H1 (cell line): ENCODE measurements around the gene DNAH8. TPM values are rescaled to one million over a fixed set of nuclear protein-coding genes. Genes with fewer than 3 reads are reported as not detected.

Experiments
- CTCF ChIA-PET: fragments of 300-600 bp; sonication (Branson Sonifier 250); formaldehyde crosslinking; loops from one replicate; lab custom pipeline; 2021; ENCODE audit not compliant: partially characterized antibody; lab: Charles Lee
- POLR2A ChIA-PET: fragments of 300-600 bp; sonication (Branson Sonifier 250); formaldehyde crosslinking; loops from one replicate; lab custom pipeline; 2021; ENCODE audit warnings: inconsistent platforms; ENCODE audit not compliant: partially characterized antibody; lab: Charles Lee
- DNase-seq, 2 experiments: peaks; one replicate each; pipeline versions ENCODE4 v3.0.0 to v3.0.0-alpha.2; 2010 to 2022; ENCODE audit warnings: low spot score in 2 of 2, low read depth in 1 of 2, mixed read lengths in 1 of 2
- FAIRE-seq: peaks from 2 replicates; lab custom pipeline; 2011; peaks lifted over from hg19 to GRCh38; lab: Jason Lieb, UNC
- H2AFZ ChIP-seq: 2 replicates; pipeline ENCODE4 v1.8.1; 2012; ENCODE audit warnings: low read length, inconsistent platforms
- H2AK5ac ChIP-seq: 2 replicates; pipeline ENCODE4 v1.6.1; 2013; ENCODE audit warnings: low read depth, low read length
- H2BK120ac ChIP-seq: replicated peaks from 2 replicates; pipeline ENCODE3; 2013; ENCODE audit warnings: low read depth, low read length, inconsistent platforms
- H2BK12ac ChIP-seq: 2 replicates; pipeline ENCODE4 v1.6.1; 2013; ENCODE audit warnings: low read depth, low read length
- H2BK15ac ChIP-seq: 2 replicates; pipeline ENCODE4 v1.6.1; 2013; ENCODE audit warnings: low read length
- H2BK20ac ChIP-seq: 2 replicates; pipeline ENCODE4 v1.6.1; 2013; ENCODE audit warnings: low read length
- H2BK5ac ChIP-seq: 2 replicates; pipeline ENCODE4 v1.6.1; 2013; ENCODE audit warnings: low read depth, low read length
- H3K14ac ChIP-seq: 2 replicates; pipeline ENCODE4 v1.6.1; 2013; ENCODE audit warnings: inconsistent platforms; ENCODE audit not compliant: insufficient read length
- H3K18ac ChIP-seq: 2 replicates; pipeline ENCODE4 v1.6.1; 2013; ENCODE audit warnings: low read length; ENCODE audit errors: extremely low read depth
- H3K23ac ChIP-seq: 2 replicates; pipeline ENCODE4 v1.6.1; 2013; ENCODE audit warnings: inconsistent platforms; ENCODE audit not compliant: insufficient read length
- H3K23me2 ChIP-seq: 2 replicates; pipeline ENCODE4 v1.6.1; 2013; ENCODE audit warnings: low read depth, low read length
- H3K27ac ChIP-seq: 2 replicates; pipeline ENCODE4 v1.6.1; 2011; ENCODE audit warnings: low read depth, low read length, inconsistent platforms
- H3K27me3 ChIP-seq, 4 experiments: replicated peaks in 1 of 4; 1 replicate in 1 of 4; 2 replicates in 3 of 4; pipeline versions ENCODE4 v1.6.1 to v1.8.1; 2011 to 2013; ENCODE audit warnings: low read length in 3 of 4, mild to moderate bottlenecking in 3 of 4, inconsistent platforms in 2 of 4, mixed read lengths in 2 of 4, moderate library complexity in 1 of 4; ENCODE audit not compliant: control insufficient read depth in 3 of 4, insufficient read depth in 3 of 4; ENCODE audit errors: extremely low read depth in 1 of 4
- H3K36me3 ChIP-seq, 4 experiments: 2 replicates each; pipeline versions ENCODE4 v1.6.1 to v1.8.1; 2011 to 2013; ENCODE audit warnings: mild to moderate bottlenecking in 4 of 4, low read length in 3 of 4, moderate library complexity in 2 of 4, control low read depth in 1 of 4, inconsistent platforms in 1 of 4; ENCODE audit not compliant: insufficient read depth in 4 of 4, control insufficient read depth in 2 of 4
- H3K4ac ChIP-seq: replicated peaks from 2 replicates; pipeline ENCODE3; 2013; ENCODE audit warnings: low read length, low read depth, mixed read lengths, inconsistent platforms; ENCODE audit not compliant: insufficient read length
- H3K4me1 ChIP-seq, 4 experiments: replicated peaks in 1 of 4; 1 replicate in 1 of 4; 2 replicates in 3 of 4; pipeline versions ENCODE4 v1.6.1 to v1.8.1; 2011 to 2013; ENCODE audit warnings: low read length in 3 of 4, inconsistent platforms in 2 of 4, mixed read lengths in 1 of 4; ENCODE audit not compliant: insufficient read depth in 4 of 4, control insufficient read depth in 3 of 4
- H3K4me2 ChIP-seq, 2 experiments: 2 replicates each; pipeline versions ENCODE4 v1.6.1 to v1.8.1; 2011 to 2013; ENCODE audit warnings: low read depth in 2 of 2, low read length in 2 of 2, control low read depth in 1 of 2, inconsistent platforms in 1 of 2, mild to moderate bottlenecking in 1 of 2; ENCODE audit not compliant: insufficient read depth in 1 of 2
- H3K4me3 ChIP-seq, 4 experiments: fragments of 200-600, 300-600 bp in 1 of 4; sonication (generic), shearing (Covaris generic), sonication (Bioruptor Twin) in 1 of 4; 2 replicates each; pipeline versions ENCODE4 v1.5.1 to v1.8.1; 2011 to 2016; ENCODE audit warnings: low read length in 4 of 4, low read depth in 3 of 4, control low read depth in 2 of 4, inconsistent platforms in 2 of 4, mild to moderate bottlenecking in 2 of 4, mixed read lengths in 1 of 4, moderate library complexity in 1 of 4; ENCODE audit not compliant: insufficient read depth in 2 of 4; ENCODE audit errors: extremely low read depth in 1 of 4
- H3K56ac ChIP-seq: replicated peaks from 2 replicates; pipeline ENCODE3; 2013; ENCODE audit warnings: low read depth, mild to moderate bottlenecking, mixed read lengths, low read length, inconsistent platforms; ENCODE audit not compliant: insufficient read length
- H3K79me1 ChIP-seq: 2 replicates; pipeline ENCODE4 v1.6.1; 2013; ENCODE audit warnings: low read depth, low read length, control low read depth
- H3K79me2 ChIP-seq, 2 experiments: 2 replicates each; pipeline versions ENCODE4 v1.6.1 to v1.8.1; 2012 to 2013; ENCODE audit warnings: low read length in 2 of 2, mild to moderate bottlenecking in 2 of 2, inconsistent platforms in 1 of 2; ENCODE audit not compliant: insufficient read depth in 2 of 2, control insufficient read depth in 1 of 2
- H3K9ac ChIP-seq, 4 experiments: replicated peaks in 1 of 4; 1 replicate in 1 of 4; 2 replicates in 3 of 4; pipeline versions ENCODE4 v1.6.1 to v1.8.1; 2011 to 2013; ENCODE audit warnings: low read depth in 3 of 4, low read length in 3 of 4, control low read depth in 2 of 4, mild to moderate bottlenecking in 2 of 4, moderate library complexity in 2 of 4, inconsistent platforms in 1 of 4; ENCODE audit errors: extremely low read depth in 1 of 4
- H3K9me3 ChIP-seq, 2 experiments: 2 replicates each; pipeline versions ENCODE4 v1.6.1 to v1.8.1; 2012 to 2013; ENCODE audit warnings: mild to moderate bottlenecking in 2 of 2, moderate library complexity in 2 of 2, control low read depth in 1 of 2, inconsistent platforms in 1 of 2, low read depth in 1 of 2, low read length in 1 of 2, mixed read lengths in 1 of 2; ENCODE audit not compliant: insufficient read depth in 2 of 2
- H4K20me1 ChIP-seq, 2 experiments: replicated peaks in 1 of 2; 2 replicates each; pipeline versions ENCODE3 to v1.8.1; 2011 to 2013; ENCODE audit warnings: inconsistent platforms in 2 of 2, low read length in 2 of 2, mild to moderate bottlenecking in 1 of 2; ENCODE audit not compliant: insufficient read depth in 2 of 2, control insufficient read depth in 1 of 2
- H4K5ac ChIP-seq: 2 replicates; pipeline ENCODE4 v1.6.1; 2013; ENCODE audit warnings: low read length, low read depth, mixed read lengths, inconsistent platforms; ENCODE audit not compliant: insufficient read length
- H4K8ac ChIP-seq: 2 replicates; pipeline ENCODE4 v1.8.0; 2013; ENCODE audit warnings: mild to moderate bottlenecking, moderate library complexity, low read length, inconsistent platforms; ENCODE audit not compliant: insufficient read depth; ENCODE audit errors: extremely low read depth
- H4K91ac ChIP-seq: replicated peaks from 2 replicates; pipeline ENCODE3; 2013; ENCODE audit warnings: low read length, mixed read lengths, inconsistent platforms; ENCODE audit not compliant: insufficient read length
- BRCA1 ChIP-seq: IDR thresholded peaks from 2 replicates; pipeline ENCODE4 v1.6.1; 2012; ENCODE audit warnings: low read depth, low read length, improper control_type of control experiment
- CEBPB ChIP-seq: IDR thresholded peaks from 2 replicates; pipeline ENCODE4 v1.6.1; 2012; ENCODE audit warnings: low read depth, low read length
- EP300 ChIP-seq, 2 experiments: IDR thresholded peaks; 1 replicate in 1 of 2; 2 replicates in 1 of 2; pipeline ENCODE4 v1.6.1; 2011 to 2012; ENCODE audit warnings: low read depth in 2 of 2, low read length in 2 of 2, mild to moderate bottlenecking in 2 of 2, borderline replicate concordance in 1 of 2, inconsistent platforms in 1 of 2, moderate library complexity in 1 of 2
- JUN ChIP-seq: IDR thresholded peaks from 2 replicates; pipeline ENCODE4 v1.6.1; 2011; ENCODE audit warnings: low read depth, mild to moderate bottlenecking, improper control_type of control experiment, low read length
- POLR2A ChIP-seq, 2 experiments: IDR thresholded peaks; 1 replicate in 1 of 2; 2 replicates in 1 of 2; pipeline ENCODE4 v1.6.1; 2011; ENCODE audit warnings: low read depth in 2 of 2, low read length in 2 of 2, mild to moderate bottlenecking in 2 of 2; ENCODE audit errors: control extremely low read depth in 1 of 2
- POLR2AphosphoS5 ChIP-seq: IDR thresholded peaks from 2 replicates; pipeline ENCODE4 v1.6.1; 2011; ENCODE audit warnings: low read depth, low read length
- RAD21 ChIP-seq, 2 experiments: IDR thresholded peaks in 1 of 2; conservative IDR thresholded peaks in 1 of 2; 2 replicates each; pipeline ENCODE4 v1.6.1; 2011; ENCODE audit warnings: low read depth in 2 of 2, low read length in 2 of 2, improper control_type of control experiment in 1 of 2, inconsistent platforms in 1 of 2, mild to moderate bottlenecking in 1 of 2, moderate library complexity in 1 of 2
- RFX5 ChIP-seq: IDR thresholded peaks from 2 replicates; pipeline ENCODE4 v1.6.1; 2011; ENCODE audit warnings: low read depth, low read length, improper control_type of control experiment, borderline replicate concordance
- RXRA ChIP-seq: IDR thresholded peaks from 2 replicates; pipeline ENCODE4 v1.6.1; 2011; ENCODE audit warnings: low read depth, mild to moderate bottlenecking, low read length, moderate library complexity; ENCODE audit not compliant: insufficient read depth
- SAP30 ChIP-seq: fragments of 300-600 bp; sonication (generic); IDR thresholded peaks from 2 replicates; pipeline ENCODE4 v1.7.1; 2012; ENCODE audit warnings: low read length, moderate library complexity, mild to moderate bottlenecking, inconsistent platforms; ENCODE audit not compliant: insufficient read depth, insufficient replicate concordance
- SIX5 ChIP-seq: IDR thresholded peaks from 2 replicates; pipeline ENCODE4 v1.6.1; 2011; ENCODE audit warnings: mild to moderate bottlenecking, low read depth, low read length
- TAF1 ChIP-seq: IDR thresholded peaks from 2 replicates; pipeline ENCODE4 v1.6.1; 2011; ENCODE audit warnings: mild to moderate bottlenecking, low read depth, low read length
- WGBS, 2 experiments: shearing (Covaris generic) in 1 of 2; methylation state at CpG; one replicate each; pipeline versions ENCODE4 v1.1.6 to v1.1.7; 2013 to 2015; ENCODE audit warnings: low lambda C conversion rate in 2 of 2, mixed read lengths in 2 of 2, inconsistent platforms in 1 of 2, low coverage in 1 of 2, missing lambda C conversion rate in 1 of 2; ENCODE audit not compliant: insufficient replicate concordance in 2 of 2, insufficient coverage in 1 of 2, insufficient read length in 1 of 2; ENCODE audit errors: extremely low coverage in 1 of 2, missing lambda C conversion rate in 1 of 2; 5-methylcytosine and 5-hydroxymethylcytosine counted together
- polyA plus RNA-seq, 7 experiments: library from polyadenylated mRNA; depleted of rRNA in 3 of 7; stranded (reverse) in 5 of 7; unstranded in 2 of 7; fragments of >200 nt in 5 of 7; fragments of 200-250 nt in 2 of 7; gene quantifications; 1 replicate in 5 of 7; 2 replicates in 1 of 7; 4 replicates in 1 of 7; pipeline versions ENCODE4 v1.2.1 to v1.2.3, GENCODE V29; 2011 to 2013; ENCODE audit warnings: missing spikeins in 2 of 7, mixed read lengths in 2 of 7
- total RNA-seq: library from RNA; stranded (reverse); fragmentation: NEBNext Ultra II Directional; extraction: Animal tissue kit (Norgen Biotek cat#: 25700); gene quantifications from 2 replicates; pipeline ENCODE4 v1.2.1, GENCODE V29; 2021

The DNAH8 gene
- total and polyA plus RNA-seq, 2 of the 8 experiments (the other 6 are each of a cell fraction or from before 2014, with no cell fraction given), result under 0.01 TPM; not detected in 1

- Histone ChIP-seq H3K23me2 (no peaks in the 10 kb centered on the region; the same call in 1 of the 2 replicates), H3K27me3 (0 out of 7 replicates have a peak, but pooled peaks cover 0 to under 1% (median 0%) of the 10 kb centered on the region in 4 experiments), H3K79me2 (no peaks in the 10 kb centered on the region), H3K27ac (no peak overlapping the region), H3K23ac (no peak overlapping the region), H3K56ac (no peak overlapping the region), H2BK15ac (no peak overlapping the region), H2BK5ac (no peak overlapping the region), H3K14ac (no peak overlapping the region), H2AK5ac (no peak overlapping the region), H4K91ac (no peak overlapping the region), H3K79me1 (no peaks in the 10 kb centered on the region), H4K20me1 (peaks cover 0 to 2% of the 10 kb centered on the region in 2 experiments), H3K4me2 (no peak overlapping the region), H3K9ac (no peak overlapping the region), H3K4ac (no peak overlapping the region), H2BK120ac (no peak overlapping the region), H3K4me1 (no peaks in the 10 kb centered on the region), H3K4me3 (no peak overlapping the region), H2BK20ac (no peak overlapping the region), H4K5ac (no peak overlapping the region), H3K9me3 (no peaks in the 10 kb centered on the region), H4K8ac (no peak overlapping the region), H3K18ac (no peak overlapping the region), H3K36me3 (peaks cover 0 to 3% (median 2%) of the 10 kb centered on the region in 4 experiments; a peak in 2 of 8 replicates), H2AFZ (no peak overlapping the region), H2BK12ac (no peak overlapping the region)
- FAIRE-seq (no peak), DNase-seq (no peak)
- ChIA-PET POLR2A (interaction anchor here (1.6 kb wide), 1 partner anchor 14 kb away, joined by 5 read pairs; no protein-coding TSS in a partner anchor), CTCF (interaction anchor here (0.9 to 5.1 kb wide), 14 partner anchors 11 to 248 kb away, joined by 3 to 28 read pairs (median 5); no protein-coding TSS in a partner anchor)
- WGBS, 2 experiments, result 93% methylated on average over 10 of the region's 10 CpGs; no CpG with 5 or more reads in 1 of the 2 experiments
- TF ChIP-seq BRCA1 (no peak), JUN (no peak), POLR2A (IDR thresholded peaks at IDR 0.05; ENCODE audit: control extremely low read depth in 1 of 2, low read depth in 2 of 2, low read length in 2 of 2) (no peak), RXRA (no peak), CEBPB (no peak), TAF1 (no peak), SAP30 (no peak), EP300 (IDR thresholded peaks at IDR 0.05; ENCODE audit: borderline replicate concordance in 1 of 2, low read depth in 2 of 2, low read length in 2 of 2) (no peak), RAD21 (IDR thresholded peaks at IDR 0.05 in 1 of 2, conservative IDR thresholded peaks at IDR 0.05 in 1 of 2; ENCODE audit: low read depth in 2 of 2, low read length in 2 of 2) (no peak), RFX5 (no peak), SIX5 (no peak), POLR2AphosphoS5 (no peak)
These were observed 347.1 kb downstream of the DNAH8 start for GRCh38 chr6:39062014-39062740.
